Activated CD4-positive, alpha-beta T cell treated with anti-CD3 and anti-CD28 coated beads, Interleukin-2, amount 50 U/mL, for 16 hours (primary cell): Measurements from ENCODE around the gene HSD17B10.
"Not testable (repeated sequence)": the region's sequence is repeated elsewhere in the genome, so short reads cannot be mapped to it uniquely, and the experiment has no call there.

ENCODE experiments used
- DNase-seq: peaks from one replicate; pipeline ENCODE4 v3.0.0-alpha.2; 2020

Gene HSD17B10

GRCh38 chrX:53433651-53434639 is at the start of gene HSD17B10:
HSD17B10 (minus strand) TSS chrX:53434370; CDS start chrX:53434345, 25 bp downstream.
- DNase-seq: peak; percentile 92

- DNase-seq: no peak
Observed at GRCh38 chrX:53483416-53483815, 49.2 kb upstream of the HSD17B10 start.

- peak; percentile 58 for DNase-seq
Observed at GRCh38 chrX:53481816-53482465, 47.8 kb upstream of the HSD17B10 start.

- DNase-seq: peak; percentile 12
Observed at GRCh38 chrX:53481093-53481492, 46.9 kb upstream of the HSD17B10 start.

- no peak for DNase-seq
Observed at GRCh38 chrX:53479301-53479700, 45.1 kb upstream of the HSD17B10 start.

- DNase-seq: no peak
Observed at GRCh38 chrX:53476371-53476770, 42.2 kb upstream of the HSD17B10 start.

- no peak for DNase-seq
Observed at GRCh38 chrX:53474707-53475106, 40.5 kb upstream of the HSD17B10 start.

GRCh38 chrX:53471346-53471745 is 37.2 kb upstream of the HSD17B10 start:
- no peak for DNase-seq

- DNase-seq: not testable (repeated sequence)
Observed at GRCh38 chrX:53468659-53469058, 34.5 kb upstream of the HSD17B10 start.

GRCh38 chrX:53458082-53458481 is 23.9 kb upstream of the HSD17B10 start:
- no peak for DNase-seq

GRCh38 chrX:53456254-53456653 is 22.1 kb upstream of the HSD17B10 start:
- DNase-seq: no peak

GRCh38 chrX:53452812-53453211 is 18.6 kb upstream of the HSD17B10 start:
- no peak for DNase-seq

- no peak for DNase-seq
Observed at GRCh38 chrX:53449632-53450031, 15.5 kb upstream of the HSD17B10 start.

GRCh38 chrX:53447441-53447840 is 13.3 kb upstream of the HSD17B10 start:
- DNase-seq: no peak

GRCh38 chrX:53445977-53446376 is 11.8 kb upstream of the HSD17B10 start:
- DNase-seq: peak; percentile 66

- no peak for DNase-seq
Observed at GRCh38 chrX:53442322-53442631, 8.1 kb upstream of the HSD17B10 start.

GRCh38 chrX:53441531-53442321 is 7.6 kb upstream of the HSD17B10 start:
- peak; percentile 89 for DNase-seq

- DNase-seq: peak; percentile 64
Observed at GRCh38 chrX:53440621-53441517, 6.7 kb upstream of the HSD17B10 start.

- no peak for DNase-seq
Observed at GRCh38 chrX:53440101-53440500, 5.9 kb upstream of the HSD17B10 start.

- DNase-seq: no peak
Observed at GRCh38 chrX:53438832-53439230, 4.7 kb upstream of the HSD17B10 start.

- peak; percentile 34 for DNase-seq
Observed at GRCh38 chrX:53438174-53438831, 4.1 kb upstream of the HSD17B10 start.

GRCh38 chrX:53437206-53437605 is 3.0 kb upstream of the HSD17B10 start:
- peak; percentile 74 for DNase-seq
